Kasumi-1 (cell line): ENCODE data around the gene FICD.
"Not testable (repeated sequence)": the region's sequence is repeated elsewhere in the genome, so short reads cannot be mapped to it uniquely, and the experiment has no call there.

Experiments
- DNase-seq, 2 experiments: peaks; one replicate each; lab custom pipeline; 2025; lab: John Stamatoyannopoulos, UW

Gene FICD

DNA sequence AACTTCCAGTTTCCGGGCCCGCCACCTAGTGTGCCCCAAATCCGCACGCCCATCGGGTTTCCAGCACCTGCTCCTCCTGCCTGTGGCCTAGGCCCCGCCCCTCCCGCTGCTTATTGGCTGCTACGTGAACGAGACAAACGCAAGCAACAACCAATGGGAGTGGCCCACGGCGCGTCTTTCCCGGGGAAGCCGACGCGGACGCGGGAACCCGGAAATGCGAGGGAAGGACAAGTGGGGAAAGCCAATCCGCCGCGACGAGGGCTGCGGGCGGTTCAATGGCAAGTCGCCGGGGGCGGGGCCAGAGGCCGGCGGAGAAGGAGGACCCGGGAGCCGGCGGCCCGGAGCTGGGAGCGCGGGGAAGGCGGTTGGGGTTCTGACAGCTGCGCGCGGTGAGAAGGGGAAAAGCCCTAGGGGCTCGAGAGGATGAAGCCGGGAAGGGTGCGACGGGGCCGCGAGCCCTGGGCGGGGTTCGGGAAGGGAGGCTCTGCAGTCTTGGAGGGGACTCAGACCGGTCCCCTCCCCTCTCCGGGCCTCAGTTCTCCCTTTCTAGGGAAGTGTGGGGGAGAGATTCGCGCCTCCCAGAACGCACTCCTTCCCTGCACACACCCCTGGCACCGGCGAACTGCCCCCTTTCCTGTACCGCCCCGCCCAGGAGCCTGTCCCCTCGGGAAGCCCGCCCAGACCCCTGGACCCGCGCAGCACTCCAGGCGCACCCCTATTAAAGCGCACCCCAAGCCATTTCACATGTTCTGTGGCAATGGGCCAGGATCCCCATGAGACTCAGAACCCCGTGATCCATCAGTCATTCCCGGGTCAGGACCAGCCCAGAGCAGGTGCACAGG, at the start of gene FICD:
Gene FICD, plus strand, starts transcription at position 305 of the 842 bp plus-strand sequence. CDS start 1,696 bp downstream, outside the sequence.
- DNase-seq, result peak; percentile 98 to 99

DNA sequence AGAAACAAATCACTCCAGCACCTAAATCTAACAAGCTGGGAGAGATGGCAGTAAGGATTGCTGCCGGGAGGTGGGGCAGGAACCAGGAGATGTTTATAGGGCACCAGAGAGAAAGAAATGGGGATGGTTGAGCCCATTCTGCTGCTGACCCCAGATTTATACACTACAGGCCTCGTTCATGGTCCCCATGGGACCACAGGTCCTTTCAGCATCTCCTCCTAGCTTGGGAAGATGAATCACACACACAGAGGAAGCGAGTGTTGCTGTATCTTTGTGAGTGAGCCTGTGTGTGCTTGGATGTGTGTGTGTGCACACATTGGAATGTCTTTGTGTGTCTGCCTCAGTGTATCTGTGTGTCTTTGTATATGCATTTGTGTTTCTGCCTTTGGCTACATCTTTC, 49.7 kb upstream of the FICD start:
- no peak for DNase-seq

DNA sequence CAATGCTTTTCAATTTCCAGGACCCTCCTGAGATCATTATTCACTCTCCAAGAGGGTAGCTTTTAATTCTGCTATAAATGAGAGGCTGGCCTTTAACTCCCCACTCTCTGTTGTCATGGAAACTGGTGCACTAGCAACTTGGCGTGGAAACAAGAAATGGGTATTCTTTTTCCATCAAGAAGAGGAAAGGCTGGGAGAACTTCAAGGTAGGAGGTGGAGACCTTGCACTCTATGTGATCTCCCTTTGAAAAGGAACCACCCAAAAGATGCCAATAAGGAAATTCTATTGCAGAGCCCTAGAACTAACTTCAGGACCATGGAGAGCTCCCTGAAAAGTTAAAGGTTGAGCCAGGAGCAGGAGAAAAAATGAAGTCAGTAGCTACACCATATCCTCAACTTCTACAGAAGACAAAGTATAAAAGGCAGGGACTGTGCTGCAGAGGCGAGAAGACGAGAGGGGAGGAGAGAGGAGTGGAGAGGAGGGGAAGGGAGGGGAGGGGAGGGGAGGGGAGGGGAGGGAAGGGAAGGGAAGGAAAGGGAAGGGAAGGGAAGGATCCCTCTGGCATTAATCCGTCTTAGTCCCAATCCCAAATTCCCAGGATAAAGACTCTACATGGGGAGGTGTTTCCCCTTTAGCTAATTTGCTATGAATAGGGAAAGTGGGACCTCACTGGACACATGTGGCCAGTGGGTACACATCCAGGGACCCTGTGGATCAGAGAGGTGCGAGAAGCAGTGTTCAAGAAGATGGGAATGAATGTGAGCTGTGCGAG, 46.7 kb upstream of the FICD start:
- DNase-seq, result peak; percentile 52 to 56

GRCh38 chr12:108473400-108474055, 41.5 kb upstream of the FICD start:
- no peak for DNase-seq

DNA sequence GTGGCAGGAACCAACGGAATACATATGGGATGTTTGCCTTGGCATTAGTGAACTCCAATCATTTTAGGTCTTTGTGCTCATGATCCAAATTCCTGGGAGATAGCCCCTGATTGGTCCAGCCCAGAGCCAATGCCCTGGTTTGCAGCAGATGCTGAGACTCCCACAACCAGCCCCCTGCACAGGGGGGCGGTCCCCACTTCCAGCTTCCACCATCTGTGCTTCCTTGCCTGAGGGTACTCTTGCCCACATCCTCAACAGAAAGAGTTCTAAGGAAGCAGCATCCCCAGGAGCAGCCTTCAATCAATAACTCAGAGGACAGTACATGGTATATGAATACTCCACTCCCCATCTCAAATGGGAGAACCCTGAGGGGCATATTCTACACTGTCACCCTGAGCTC, 39.7 kb upstream of the FICD start:
- DNase-seq, result no peak

DNA sequence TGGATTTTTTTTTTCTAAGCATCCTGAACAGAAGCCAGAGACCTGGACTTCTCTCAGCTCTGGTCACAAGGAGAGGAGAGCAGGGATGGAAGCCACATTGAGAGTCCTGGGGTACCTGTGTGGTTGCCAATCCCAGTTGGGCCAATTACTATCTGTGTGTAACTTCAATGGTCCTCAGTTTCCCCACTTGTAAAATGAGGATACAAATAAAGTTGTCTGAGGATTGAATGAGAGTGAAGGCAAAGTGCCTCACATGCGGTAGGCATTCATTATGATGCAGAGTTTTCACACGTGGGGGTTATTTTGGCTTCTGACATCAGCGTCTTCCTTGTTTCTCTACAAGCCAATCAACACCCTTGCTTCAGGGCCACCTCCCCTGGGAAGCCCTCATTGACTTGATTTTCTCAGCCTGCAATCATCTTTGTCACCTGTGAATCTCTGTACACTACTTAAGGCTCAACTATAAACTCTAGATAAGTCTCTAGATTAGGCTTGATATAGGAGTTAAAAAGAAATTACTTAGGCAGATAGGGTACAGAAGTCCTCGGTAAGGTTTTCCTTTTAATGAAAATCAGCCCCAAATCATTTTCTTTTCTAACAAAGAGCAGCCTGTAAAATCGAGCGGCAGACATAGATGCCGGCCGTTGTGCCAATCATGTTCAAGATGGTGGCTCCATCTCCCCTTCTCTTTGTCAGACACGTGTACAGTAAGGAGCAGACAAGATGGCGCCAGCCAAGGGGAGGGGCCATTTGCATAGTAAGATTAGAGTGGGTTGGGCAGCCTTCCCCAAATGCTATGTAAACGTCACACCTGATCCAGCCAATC, 37.8 kb upstream of the FICD start:
- DNase-seq, result no peak

GRCh38 chr12:108477881-108478259, 37.2 kb upstream of the FICD start:
- no peak for DNase-seq

GRCh38 chr12:108478611-108479206, 36.4 kb upstream of the FICD start:
- no peak for DNase-seq

- DNase-seq, result no peak
Observed at GRCh38 chr12:108479364-108480070, 35.6 kb upstream of the FICD start.

DNA sequence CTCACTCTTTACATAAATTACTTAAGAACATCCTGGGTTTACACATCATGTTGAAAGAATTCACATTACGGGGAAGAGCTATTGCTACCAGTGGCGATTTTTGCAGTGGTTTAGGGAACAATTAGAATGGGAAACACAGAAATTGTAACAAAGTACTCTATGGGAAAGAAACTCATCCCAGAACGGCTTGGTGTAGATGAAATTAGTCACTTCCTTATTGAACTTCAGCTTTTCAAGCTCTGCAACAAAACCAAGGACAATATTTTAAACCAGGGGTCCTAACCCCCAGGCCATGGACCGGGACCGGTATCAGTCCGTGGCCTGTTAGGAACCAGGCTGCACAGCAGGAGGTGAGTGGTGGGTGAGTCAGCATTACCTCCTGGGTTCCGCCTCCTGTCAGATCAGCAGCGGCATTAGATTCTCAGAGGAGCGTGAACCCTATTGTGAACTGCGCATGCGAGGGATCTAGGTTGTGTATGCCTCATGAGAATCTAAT, 32.3 kb upstream of the FICD start:
- DNase-seq, result no peak

GRCh38 chr12:108483213-108484059, 31.6 kb upstream of the FICD start:
- no peak for DNase-seq

DNA sequence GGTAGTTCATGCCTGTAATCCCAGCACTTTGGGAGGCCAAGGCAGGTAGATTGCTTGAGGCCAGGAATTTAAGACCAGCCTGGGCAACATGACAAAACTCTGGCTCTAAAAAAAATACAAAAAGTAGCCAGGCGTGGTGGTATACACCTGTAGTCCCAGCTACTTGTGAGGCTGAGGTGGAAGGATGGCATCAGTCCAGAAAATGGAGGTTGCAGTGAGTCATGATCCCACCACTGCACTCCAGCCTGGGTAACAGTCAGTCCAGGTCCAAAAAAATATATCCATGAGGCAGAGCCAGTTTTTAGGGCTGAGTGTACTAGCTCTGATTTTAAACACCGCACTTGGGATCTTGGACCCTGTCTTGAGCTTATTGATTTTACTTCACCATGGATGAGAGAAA, 30.6 kb upstream of the FICD start:
- no peak for DNase-seq

- no peak for DNase-seq
Observed at GRCh38 chr12:108484845-108485244, 30.2 kb upstream of the FICD start.

- not testable (repeated sequence) for DNase-seq
Observed at GRCh38 chr12:108485371-108485770, 29.7 kb upstream of the FICD start.

GRCh38 chr12:108487029-108487428, 28.0 kb upstream of the FICD start:
- DNase-seq, result not testable (repeated sequence)

- DNase-seq, result no peak
Observed at GRCh38 chr12:108491256-108491655, 23.8 kb upstream of the FICD start.

DNA sequence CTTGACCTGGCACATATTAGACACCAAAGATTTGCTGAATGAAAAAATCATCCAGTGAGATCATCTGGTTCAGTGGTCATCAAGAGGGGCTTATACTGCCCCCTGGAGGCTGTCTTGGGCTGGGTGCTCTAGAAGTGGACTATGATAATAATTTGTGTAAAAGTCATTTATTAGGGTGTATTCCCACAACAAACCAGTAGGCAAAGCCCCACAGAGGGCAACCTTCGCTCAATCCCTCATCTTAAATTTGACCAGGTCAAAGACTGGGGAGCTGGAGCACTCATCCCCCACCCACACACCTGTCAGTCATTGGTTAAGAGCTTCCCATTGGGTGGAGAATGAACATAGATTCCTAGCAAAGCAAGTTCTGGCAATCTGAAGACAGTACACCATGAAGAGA, 20.0 kb upstream of the FICD start:
- DNase-seq, result peak; percentile 15 to 16

GRCh38 chr12:108495823-108496579, 19.1 kb upstream of the FICD start:
- no peak for DNase-seq

- no peak for DNase-seq
Observed at GRCh38 chr12:108498136-108498535, 16.9 kb upstream of the FICD start.
